Right forelimb (tissue), 1 donor: ENCODE measurements around the gene RNF32.
"Not testable (repeated sequence)": the region's sequence is repeated elsewhere in the genome, so short reads cannot be mapped to it uniquely, and the experiment has no call there.

Experiments used
- DNase-seq: peaks from one replicate; pipeline ENCODE4 v3.0.0-alpha.2; 2018

Gene RNF32

GRCh38 chr7:156642306-156643045, 1.9 kb downstream of the RNF32 start:
- no peak for DNase-seq

- DNase-seq, result not testable (repeated sequence)
Observed at GRCh38 chr7:156647330-156647729, 6.8 kb downstream of the RNF32 start.

GRCh38 chr7:156650042-156650441, 9.5 kb downstream of the RNF32 start:
- DNase-seq, result no peak

- no peak for DNase-seq
Observed at GRCh38 chr7:156651474-156651873, 10.9 kb downstream of the RNF32 start.

GRCh38 chr7:156652886-156653568, 12.5 kb downstream of the RNF32 start:
- DNase-seq, result no peak

GRCh38 chr7:156654511-156655234, 14.1 kb downstream of the RNF32 start:
- no peak for DNase-seq

GRCh38 chr7:156655251-156655650, 14.7 kb downstream of the RNF32 start:
- DNase-seq, result no peak

GRCh38 chr7:156655983-156656382, 15.4 kb downstream of the RNF32 start:
- no peak for DNase-seq

- DNase-seq, result no peak
Observed at GRCh38 chr7:156656598-156656997, 16.0 kb downstream of the RNF32 start.

GRCh38 chr7:156657681-156658080, 17.1 kb downstream of the RNF32 start:
- no peak for DNase-seq

GRCh38 chr7:156659203-156659602, 18.6 kb downstream of the RNF32 start:
- no peak for DNase-seq

GRCh38 chr7:156659961-156660360, 19.4 kb downstream of the RNF32 start:
- DNase-seq, result no peak

GRCh38 chr7:156661637-156662036, 21.1 kb downstream of the RNF32 start:
- DNase-seq, result no peak

- DNase-seq, result no peak
Observed at GRCh38 chr7:156662277-156662676, 21.7 kb downstream of the RNF32 start.

GRCh38 chr7:156665101-156665500, 24.5 kb downstream of the RNF32 start:
- DNase-seq, result no peak

GRCh38 chr7:156666368-156667109, 26.0 kb downstream of the RNF32 start:
- DNase-seq, result no peak

- no peak for DNase-seq
Observed at GRCh38 chr7:156667110-156667426, 26.5 kb downstream of the RNF32 start.

- no peak for DNase-seq
Observed at GRCh38 chr7:156668130-156668741, 27.7 kb downstream of the RNF32 start.

GRCh38 chr7:156669035-156669828, 28.7 kb downstream of the RNF32 start:
- DNase-seq, result no peak

- no peak for DNase-seq
Observed at GRCh38 chr7:156673454-156673853, 32.9 kb downstream of the RNF32 start.

- DNase-seq, result no peak
Observed at GRCh38 chr7:156673902-156674301, 33.3 kb downstream of the RNF32 start.

- DNase-seq, result no peak
Observed at GRCh38 chr7:156675721-156676120, 35.1 kb downstream of the RNF32 start.
